ENCODE results near the gene RAB11FIP3.
"Not testable (repeated sequence)": the region's sequence is repeated elsewhere in the genome, so short reads cannot be mapped to it uniquely, and the experiment has no call there.

RAB11FIP3 gene

DNA sequence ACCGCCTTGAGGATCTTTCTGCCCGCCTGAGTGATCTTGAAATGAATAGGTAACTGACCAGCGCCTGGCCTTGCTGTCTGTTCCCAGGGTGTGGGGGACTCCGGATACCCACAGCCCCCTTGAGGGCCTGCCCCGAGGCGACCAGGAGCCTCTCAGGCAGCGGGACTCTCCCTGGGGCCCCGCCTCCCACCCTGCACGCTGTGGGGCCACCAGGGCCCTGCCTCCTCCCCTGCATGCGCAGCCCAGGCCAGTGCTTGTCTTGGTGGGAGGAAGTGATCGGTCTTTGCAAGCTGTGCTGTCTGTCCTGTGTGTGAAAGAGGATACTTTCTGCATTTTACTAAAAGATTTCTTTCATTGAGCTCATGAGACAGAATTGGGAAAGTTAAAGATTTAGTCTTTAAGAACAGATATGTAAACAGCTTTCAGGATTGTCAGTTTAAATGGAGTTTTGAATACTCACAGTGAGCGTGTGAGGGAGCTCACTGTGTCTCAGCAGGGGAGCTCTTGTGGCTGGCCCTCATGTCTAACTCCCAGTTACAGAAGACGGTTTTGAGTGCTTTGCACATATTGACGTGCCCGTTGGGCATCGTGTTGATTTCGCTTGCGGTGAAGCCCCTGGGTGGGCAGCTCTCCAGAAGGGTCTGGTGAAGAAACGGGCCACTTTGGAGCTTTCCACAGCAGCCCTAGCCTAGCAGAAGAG is 65.9 kb downstream of the RAB11FIP3 start:
- no peak overlapping the region for H3K4me3 ChIP-seq (ENCODE audit: low read depth, low read length)

DNA sequence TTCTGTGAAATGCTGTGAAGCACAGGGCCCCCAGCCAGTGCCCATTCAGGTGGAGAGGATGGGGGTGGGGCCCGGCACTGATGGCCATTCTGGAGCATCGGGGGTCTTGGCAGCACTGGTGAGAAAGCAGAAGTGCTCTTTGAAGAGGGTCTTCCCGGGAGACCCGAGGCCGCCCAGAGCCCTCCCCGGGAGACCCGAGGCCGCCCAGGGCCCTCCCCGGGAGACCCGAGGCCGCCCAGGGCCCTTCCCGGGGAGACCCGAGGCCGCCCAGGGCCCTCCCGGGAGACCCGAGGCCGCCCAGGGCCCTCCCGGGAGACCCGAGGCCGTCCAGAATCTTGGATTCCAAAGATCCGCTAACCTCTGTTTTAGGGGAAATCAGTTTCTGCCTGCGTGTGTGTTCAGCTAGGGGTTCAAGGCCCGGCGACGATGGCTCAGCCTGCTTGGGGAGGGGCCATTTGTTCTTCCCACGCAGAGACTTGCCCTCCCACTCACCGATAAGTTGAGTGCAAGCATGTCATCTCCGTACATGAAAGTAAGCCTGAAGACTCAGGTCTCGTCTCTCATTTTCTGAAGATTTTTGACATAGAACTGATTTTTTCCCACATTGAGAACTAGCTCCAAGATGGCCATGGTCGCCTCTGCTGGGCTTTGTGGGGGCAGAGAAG is 66.9 kb downstream of the RAB11FIP3 start:
- H3K4me3 ChIP-seq (ENCODE audit: low read depth, low read length): no peak overlapping the region

DNA sequence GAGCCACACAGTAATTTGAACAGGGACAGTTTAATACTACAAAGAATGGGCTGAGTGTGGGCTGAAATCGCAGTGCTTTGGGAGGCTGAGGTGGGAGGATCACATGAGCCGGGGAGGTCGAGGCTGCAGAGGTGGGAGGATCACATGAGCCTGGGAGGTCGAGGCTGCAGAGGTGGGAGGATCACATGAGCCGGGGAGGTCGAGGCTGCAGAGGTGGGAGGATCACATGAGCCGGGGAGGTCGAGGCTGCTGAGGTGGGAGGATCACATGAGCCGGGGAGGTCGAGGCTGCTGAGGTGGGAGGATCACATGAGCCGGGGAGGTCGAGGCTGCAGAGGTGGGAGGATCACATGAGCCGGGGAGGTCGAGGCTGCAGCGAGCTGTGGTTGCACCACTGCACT is 69.2 kb downstream of the RAB11FIP3 start:
- H3K4me3 ChIP-seq (ENCODE audit: low read depth, low read length): not testable (repeated sequence)

DNA sequence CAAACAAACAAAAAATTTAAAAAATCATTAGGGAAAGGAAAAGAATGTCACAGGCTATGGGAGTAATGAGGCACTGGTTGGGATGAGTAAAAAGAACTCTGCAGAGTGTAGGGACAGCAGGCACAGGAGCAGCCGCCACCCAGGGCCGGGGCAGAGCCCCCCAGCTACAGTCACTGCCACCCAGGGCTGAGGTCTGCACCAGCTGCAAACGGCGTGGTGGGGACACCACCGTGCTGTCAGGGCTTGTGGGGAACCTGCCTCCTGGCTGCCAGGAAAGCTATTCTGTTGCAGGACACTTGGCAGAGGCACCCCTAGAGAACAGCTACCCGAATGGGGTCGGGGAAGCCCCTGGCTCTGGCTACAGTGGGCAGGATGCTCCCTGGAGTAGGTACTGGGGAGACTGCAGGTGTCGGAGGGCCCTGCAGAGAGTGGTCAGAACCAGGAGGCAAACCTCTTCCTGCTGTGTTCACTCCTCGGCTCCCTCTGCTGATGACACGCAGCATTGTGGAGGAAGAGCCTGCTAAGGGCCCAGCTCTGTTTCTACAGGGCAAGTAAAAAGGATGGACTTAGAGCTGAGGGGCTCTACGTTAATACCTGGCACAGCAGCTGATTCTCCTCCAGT is 69.8 kb downstream of the RAB11FIP3 start:
- H3K4me3 ChIP-seq (ENCODE audit: low read depth, low read length): no peak overlapping the region

DNA sequence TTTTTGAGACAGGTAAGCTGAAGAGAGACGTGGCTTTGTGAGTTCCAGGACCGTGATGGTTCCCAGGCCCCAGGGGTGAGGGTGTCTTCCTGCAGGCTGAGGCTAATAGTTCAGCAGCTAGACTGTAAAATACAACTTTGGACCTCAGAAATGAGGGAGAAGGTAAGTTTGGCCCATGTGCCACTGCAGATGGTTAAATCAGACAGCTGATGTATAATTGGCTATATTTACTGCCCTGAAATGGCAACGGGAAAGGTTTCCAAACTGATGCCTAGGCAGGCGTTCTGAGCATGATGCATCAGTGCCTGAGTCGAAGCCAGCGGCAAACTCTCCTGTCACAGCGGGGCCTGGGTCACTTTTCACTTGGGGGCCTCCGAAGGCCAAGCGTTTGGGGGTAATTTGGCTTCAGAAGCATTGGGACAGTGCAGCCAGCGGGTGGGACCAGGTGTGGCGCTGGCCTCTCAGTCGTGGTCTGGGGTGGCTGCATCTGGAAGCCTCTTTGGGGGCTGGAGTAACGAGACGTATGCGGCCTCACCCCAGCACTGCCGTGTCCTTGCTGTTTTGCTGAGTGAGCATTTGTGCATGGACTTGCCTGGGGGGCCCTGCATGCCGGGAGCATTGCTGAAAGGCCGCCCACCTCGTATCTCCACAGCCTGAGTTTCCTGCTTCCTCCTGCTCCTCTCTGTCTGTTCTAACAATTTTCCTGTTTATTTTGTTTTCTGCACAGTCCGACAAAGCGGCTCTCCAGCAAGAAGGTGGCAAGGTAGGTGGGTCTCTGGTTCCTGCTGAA is 70.8 kb downstream of the RAB11FIP3 start:
- H3K4me3 ChIP-seq (ENCODE audit: low read depth, low read length): no peak overlapping the region

DNA sequence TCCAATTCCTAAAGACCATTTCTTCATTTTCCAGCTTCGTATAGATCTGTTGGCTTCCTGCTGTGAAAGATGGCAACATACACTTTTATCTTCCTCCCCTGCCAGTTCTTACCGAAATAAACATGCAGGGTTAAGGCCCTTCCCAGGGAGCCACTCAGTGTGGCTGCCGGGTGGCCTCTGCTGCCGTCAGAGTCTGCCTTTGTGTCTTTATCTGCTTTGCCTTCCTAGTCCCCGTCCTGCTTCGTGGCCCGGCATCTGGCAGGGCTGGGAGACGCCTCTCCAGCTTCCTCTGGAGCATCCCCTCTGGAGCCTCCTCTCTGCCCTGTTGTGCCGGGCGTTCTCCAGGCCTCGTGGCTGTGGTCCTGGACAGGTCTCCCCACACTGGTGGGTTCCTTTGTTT is 71.8 kb downstream of the RAB11FIP3 start:
- no peak overlapping the region for H3K4me3 ChIP-seq (ENCODE audit: low read depth, low read length)

DNA sequence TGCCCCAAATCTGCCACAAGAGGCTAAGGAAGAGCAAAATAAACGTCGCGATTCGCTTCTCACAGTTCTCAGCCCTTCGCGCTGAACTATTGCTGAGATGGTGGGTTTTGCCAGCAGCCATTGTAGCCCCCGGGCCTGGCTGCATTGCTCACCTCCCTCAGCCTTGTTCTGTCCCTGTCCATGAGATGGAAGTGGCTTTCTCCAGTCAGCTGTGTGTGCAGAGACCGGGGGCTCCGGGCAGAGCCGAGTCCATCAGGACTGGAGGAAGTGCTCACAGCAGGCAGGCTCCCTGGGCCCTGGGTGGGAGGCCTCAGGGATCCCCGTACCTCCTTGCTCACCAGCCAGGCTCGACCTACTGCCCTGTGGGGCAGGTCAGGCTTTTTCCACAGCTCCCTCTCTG is 74.5 kb downstream of the RAB11FIP3 start:
- H3K4me3 ChIP-seq (ENCODE audit: low read depth, low read length): no peak overlapping the region

DNA sequence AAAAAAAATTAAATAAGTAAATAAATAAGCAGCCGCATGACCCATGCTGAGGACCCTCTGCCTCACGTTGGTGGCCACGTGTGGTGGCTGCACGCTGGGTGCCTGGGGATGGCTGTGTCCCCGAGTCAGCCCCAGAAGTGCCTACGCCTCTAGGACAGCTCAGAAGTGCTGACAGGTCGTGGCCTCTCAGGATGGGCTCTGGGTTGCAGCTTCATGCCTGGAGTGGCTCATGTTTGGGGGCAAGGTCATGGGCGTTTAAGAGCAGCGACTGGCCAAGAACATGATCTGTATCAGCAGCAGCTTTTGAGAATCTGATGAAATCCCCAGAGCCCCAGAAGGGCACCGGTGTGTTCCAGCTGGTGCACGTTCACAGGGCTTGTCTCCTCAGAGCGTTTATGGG is 75.3 kb downstream of the RAB11FIP3 start:
- H3K4me3 ChIP-seq (ENCODE audit: low read depth, low read length): no peak overlapping the region

DNA sequence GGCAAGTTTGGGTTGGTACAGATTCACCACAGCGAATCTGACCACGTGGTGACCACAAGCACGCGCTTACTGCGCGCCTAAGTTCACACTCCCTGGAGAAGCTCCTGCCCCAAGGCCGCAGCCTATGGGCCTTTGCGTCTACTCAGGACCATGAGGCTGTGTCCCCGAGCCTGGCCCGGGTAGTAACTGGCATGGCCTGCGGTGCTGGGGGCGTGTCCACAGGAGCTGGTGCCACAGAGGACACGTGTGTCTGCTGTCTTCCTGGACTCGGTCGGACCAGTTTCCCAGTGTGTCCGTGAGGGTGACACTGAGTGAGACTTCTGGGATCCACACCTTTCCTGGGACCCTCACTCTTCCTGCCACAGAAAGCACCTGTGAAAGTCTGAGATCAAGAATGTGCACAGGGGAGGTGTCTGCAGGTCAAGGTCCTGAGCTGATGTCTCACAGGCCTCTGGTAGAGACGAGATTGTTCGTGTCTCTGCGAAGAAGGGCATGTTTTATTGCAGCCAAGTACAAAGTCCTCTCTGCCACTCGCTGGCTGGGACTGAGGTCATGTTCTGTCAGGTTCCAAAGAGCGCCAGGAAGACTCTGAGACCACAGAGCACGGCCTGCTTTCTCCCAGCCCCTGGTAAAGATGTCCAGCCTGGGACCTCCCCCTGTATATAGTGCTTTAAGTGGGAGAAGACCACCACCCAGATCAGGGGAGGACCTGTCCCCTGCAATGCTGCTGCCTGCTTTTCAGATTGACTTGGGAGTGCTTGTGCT is 76.9 kb downstream of the RAB11FIP3 start:
- no peak overlapping the region for H3K4me3 ChIP-seq (ENCODE audit: low read depth, low read length)

DNA sequence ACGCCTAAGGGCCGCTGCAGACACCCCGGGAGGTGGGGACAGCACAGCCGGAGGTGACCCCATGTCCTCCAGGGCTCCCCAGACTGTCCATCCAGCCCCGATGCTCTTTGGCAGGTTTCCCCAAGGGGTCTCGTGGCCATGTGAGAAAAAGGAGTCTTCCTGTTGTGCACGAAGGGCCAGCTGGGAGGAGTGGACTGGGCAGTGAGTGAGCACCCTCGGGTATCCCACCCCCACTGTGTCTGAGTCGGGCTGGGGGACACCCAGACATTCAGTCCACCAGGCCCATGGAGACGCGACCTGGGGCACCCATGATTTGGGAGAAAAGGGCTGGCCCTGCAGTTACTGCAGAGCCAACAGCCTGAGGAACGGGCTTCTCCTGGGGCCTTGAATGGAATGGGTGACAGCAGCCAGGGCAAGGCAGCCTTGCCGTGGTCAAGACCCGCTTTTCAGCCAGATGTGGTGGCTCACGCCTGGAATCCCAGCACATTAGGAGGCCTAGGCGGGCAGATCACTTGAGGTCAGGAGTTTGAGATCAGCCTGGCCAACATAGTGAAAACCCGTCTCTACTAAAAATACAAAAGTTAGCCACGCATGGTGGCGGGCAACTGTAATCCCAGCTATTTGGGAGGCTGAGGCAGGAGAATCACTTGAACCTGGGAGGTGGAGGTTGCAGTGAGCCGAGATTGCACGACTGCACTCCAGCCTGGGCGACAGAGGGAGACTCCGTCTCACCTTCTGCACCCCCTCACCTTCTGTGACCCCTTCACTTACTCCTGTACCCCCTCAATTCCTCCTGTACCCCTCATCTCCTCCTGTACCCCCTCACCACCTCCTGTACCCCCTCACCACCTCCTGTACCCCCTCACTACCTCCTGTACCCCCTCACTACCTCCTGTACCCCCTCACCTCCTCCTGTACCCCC is 78.0 kb downstream of the RAB11FIP3 start:
- H3K4me3 ChIP-seq (ENCODE audit: low read depth, low read length): no peak overlapping the region

DNA sequence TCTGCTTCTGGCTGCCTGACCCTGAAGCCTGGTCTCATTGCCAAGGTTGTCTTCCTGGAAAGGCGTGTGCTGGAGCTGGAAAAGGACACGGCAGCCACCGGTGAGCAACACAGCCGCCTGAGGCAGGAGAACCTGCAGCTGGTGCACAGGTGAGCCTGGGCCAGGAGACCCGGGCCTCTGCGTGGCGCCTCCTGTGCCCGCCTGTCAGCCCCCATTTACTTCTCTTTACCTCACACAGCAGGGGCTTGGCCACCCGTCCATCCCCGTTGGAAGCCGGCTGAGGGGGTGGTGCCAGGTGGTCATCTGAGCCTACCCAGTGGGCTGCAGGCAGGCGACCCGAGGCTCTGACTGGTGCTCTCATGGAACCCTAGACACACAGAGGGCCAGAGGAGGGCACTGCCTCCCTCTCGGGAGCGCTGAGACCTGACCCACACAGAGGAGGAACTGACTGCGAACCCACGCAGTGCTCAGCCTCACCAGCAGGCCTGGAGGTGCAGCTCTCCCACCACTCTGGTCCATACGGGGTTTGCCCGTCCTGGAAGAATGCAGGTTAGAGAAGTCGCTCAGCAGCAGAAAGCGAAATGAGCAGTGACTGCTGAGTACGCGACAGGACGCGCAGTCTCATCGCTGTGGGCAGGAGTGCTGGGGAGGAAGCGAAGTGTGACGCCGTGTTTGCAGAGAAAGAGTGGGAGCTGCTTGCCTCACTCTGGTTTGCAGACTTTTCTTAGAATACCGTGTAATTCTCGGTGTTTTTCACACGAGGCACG is 80.2 kb downstream of the RAB11FIP3 start:
- H3K4me3 ChIP-seq (ENCODE audit: low read depth, low read length): no peak overlapping the region

DNA sequence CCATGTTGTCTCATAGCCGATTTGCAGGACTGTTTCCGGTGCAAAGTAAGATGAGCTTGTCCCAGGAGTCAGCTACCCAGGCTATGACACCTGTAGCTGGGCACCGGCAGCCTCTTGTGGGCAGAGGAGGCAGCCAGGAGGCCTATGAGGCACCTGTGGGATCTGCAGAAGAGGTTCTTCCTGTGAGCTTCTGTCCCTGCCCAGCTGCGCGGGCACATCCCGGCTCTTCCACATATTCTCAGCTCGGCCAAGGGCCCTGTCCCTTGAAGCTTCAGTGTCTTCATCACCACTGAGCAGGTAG is 80.7 kb downstream of the RAB11FIP3 start:
- no peak overlapping the region for H3K4me3 ChIP-seq (ENCODE audit: low read depth, low read length)

DNA sequence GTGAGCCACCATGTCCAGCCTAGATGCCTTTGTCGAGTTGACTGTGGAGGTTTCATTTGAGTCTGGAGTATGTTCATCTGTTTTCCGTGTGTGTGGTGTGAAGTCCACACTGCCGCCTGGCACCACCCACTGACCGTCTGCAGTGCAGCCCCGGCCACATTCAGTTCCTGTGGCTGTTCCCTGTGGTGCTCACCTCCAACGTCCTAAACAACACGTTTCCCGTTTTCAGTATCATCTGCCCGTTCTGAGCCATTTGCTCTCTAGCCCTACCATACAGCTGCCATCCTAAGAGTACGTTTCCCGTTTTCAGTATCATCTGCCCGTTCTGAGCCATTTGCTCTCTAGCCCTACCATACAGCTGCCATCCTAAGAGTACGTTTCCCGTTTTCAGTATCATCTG is 82.1 kb downstream of the RAB11FIP3 start:
- not testable (repeated sequence) for H3K4me3 ChIP-seq (ENCODE audit: low read depth, low read length)

DNA sequence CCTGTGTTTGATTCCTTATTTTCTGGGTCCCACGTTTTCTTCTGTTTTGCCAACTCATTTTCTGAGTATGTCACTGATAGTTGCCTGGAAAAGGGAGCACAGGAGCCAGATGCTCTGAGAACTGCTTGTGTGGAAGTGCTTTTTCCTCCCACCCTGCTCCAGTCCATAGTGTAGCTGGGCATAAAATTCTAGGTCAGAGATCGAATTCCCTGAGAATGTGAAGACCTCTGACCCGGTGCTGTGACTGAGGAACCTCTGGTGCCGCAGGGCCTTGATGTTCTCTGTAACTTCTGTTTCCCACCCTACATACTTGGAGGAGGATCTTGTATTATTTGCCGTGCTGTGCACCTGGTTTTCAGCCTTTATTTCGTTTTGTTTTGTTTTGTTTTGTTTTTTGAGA is 82.5 kb downstream of the RAB11FIP3 start:
- H3K4me3 ChIP-seq (ENCODE audit: low read depth, low read length): no peak overlapping the region

DNA sequence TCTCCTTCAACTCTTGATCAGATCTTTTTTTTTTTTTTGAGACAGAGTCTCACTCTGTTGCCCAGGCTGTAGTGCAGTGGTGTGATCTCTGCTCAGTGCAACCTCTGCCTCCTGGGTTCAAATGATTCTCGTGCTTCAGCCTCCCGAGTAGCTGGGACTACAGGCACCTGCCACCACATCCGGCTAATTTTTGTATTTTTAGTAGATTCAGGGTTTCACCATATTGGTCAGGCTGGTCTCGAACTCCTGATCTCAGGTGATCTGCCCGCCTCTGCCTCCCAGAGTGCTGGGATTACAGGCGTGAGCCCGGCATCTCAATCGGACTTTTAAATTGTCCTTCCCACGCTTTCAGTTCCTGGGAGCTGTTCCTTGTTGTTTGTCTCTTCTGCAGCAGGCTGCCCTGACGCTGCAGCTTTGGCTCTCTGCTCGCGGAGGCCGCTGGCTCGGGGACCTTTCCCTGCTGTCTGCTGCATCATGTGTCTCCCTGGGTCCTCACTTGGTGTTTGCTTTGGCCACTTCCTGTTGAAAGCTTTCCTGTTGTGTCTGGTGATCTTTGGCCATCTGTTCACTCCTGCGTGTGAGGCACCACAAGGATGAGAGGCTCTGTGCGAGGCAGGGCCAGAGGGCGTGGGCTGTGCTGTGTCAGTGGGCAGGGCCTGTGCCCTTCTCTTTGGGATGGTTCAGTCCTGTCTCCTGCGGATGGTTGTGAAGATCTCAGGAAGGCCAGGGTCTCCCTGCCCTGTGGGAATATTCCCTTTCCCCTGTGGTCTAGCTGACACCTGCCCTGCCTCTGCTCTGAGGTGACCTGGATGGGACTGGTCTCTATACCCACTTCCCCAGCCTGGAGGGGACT is 83.7 kb downstream of the RAB11FIP3 start:
- no peak overlapping the region for H3K4me3 ChIP-seq (ENCODE audit: low read depth, low read length)

DNA sequence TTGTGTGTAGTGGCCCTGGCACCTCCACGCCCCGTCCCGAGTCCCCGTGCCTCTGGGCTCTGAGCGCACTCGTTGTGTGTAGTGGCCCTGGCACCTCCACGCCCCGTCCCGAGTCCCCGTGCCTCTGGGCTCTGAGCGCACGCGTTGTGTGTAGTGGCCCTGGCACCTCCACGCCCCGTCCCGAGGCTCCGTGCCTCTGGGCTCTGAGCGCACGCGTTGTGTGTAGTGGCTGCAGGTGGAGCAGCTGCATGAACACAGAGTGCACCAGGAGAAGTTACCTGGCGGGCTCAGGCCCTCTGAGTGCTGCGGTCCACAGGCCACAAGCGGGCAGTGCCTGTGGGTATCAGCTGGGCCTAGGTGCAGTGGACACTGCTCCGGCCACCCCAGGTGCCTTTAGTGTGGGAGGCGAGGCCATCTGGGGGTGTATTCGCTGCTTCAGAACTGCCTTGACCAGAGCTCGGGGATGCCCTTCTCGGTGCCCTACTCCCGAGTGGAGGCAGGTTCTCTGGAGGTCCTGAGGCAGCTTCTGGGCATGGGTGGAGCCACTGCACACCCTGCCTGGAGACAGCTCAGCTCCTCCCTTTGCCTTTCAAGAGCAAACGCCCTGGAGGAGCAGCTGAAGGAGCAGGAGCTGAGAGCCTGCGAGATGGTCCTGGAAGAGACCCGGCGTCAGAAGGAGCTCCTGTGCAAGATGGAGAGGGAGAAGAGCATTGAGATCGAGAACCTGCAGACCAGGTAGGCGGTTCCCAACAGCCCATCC is 84.8 kb downstream of the RAB11FIP3 start:
- H3K4me3 ChIP-seq (ENCODE audit: low read depth, low read length): no peak overlapping the region

DNA sequence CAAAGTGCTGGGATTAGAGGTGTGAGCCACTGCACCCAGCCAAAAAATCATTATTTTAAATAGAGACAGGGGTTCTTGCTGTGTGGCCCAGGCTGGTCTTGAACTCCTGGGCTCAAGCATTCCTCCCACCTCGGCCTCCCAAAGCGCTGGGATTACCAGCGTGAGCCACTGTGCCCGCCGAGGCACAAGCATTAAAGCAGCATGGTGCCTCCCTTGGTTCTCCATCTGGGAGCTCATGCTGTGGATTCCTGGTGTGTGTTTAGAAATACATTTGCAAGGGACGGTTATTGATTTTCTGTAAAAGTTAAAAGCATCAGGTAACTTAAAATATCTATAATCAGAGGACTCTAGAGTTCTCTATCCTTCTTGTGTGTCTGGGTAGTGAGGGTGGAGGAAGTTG is 87.4 kb downstream of the RAB11FIP3 start:
- H3K4me3 ChIP-seq (ENCODE audit: low read depth, low read length): no peak overlapping the region

DNA sequence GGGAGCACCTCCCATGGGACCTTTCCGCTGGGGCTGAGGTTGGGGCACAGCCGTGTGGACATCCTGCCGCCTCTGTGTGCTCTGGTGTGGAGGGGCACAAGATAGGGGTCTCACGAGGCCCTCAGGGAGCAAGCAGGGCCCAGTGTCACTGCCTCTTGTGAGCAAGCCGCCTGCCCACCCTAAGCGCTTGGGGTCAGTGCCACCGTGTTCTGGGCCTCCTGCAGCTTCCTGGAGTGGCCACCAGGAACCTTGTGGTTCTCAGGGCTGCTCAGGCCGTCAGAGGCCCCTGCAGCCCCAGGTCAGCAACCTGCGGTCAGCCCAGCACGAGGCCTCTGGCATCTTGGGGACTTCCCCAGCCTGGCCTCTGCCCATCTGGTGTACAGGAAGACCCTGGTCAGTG is 88.5 kb downstream of the RAB11FIP3 start:
- H3K4me3 ChIP-seq (ENCODE audit: low read depth, low read length): no peak overlapping the region

Measured in iPS-11a (cell line).